Measurements from ENCODE around the gene MYO9B. TPM values are rescaled to one million over a fixed set of nuclear protein-coding genes. Genes with fewer than 3 reads are reported as not detected.
"Not testable (repeated sequence)": the region's sequence is repeated elsewhere in the genome, so short reads cannot be mapped to it uniquely, and the experiment has no call there.

The MYO9B gene
- total RNA-seq, 1 donor from 2014 or later, result 205 TPM

- Histone ChIP-seq H3K36me3 (no peaks in the 10 kb centered on the region), H3K4me3 (no peak overlapping the region), H3K9me3 (no peaks in the 10 kb centered on the region), H3K4me1 (peaks cover 55% of the 10 kb centered on the region), H3K27ac (peak overlapping the region; percentile 92), H3K27me3 (ENCODE audit: low read depth) (no peaks in the 10 kb centered on the region)
- no peak for ATAC-seq
- intact Hi-C loops (cut with DNase I), result no loop called here
- TF ChIP-seq, protein P1, sequence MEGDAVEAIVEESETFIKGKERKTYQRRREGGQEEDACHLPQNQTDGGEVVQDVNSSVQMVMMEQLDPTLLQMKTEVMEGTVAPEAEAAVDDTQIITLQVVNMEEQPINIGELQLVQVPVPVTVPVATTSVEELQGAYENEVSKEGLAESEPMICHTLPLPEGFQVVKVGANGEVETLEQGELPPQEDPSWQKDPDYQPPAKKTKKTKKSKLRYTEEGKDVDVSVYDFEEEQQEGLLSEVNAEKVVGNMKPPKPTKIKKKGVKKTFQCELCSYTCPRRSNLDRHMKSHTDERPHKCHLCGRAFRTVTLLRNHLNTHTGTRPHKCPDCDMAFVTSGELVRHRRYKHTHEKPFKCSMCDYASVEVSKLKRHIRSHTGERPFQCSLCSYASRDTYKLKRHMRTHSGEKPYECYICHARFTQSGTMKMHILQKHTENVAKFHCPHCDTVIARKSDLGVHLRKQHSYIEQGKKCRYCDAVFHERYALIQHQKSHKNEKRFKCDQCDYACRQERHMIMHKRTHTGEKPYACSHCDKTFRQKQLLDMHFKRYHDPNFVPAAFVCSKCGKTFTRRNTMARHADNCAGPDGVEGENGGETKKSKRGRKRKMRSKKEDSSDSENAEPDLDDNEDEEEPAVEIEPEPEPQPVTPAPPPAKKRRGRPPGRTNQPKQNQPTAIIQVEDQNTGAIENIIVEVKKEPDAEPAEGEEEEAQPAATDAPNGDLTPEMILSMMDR (IDR thresholded peaks at IDR 0.05), result no peak
- no peak for DNase-seq
Measured at GRCh38 chr19:17136617-17137016, 61.0 kb downstream of the MYO9B start.

DNA sequence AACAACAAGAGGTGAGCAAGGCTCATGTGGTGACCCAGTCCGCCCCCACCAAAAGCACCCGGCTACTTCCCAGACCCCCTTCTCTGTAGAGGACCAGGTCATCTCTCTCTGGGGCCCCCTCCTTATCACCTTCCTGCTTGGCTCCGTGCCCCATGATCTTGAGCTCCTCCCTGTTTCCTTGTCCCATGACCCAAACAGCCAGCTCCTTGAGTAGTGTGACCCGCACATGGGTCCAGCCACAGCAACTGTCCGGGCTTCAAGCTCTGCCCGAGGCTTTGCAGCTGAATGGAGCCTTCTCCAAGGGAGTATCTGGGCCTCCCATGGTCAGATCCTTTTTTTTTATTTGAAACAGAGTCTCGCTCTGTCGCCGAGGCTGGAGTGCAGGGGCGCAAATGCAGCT is 61.8 kb downstream of the MYO9B start:
- TF ChIP-seq, protein P1 (IDR thresholded peaks at IDR 0.05), result no peak
- Histone ChIP-seq H3K27ac (peak overlapping the region; percentile 92), H3K36me3 (peaks cover 3% of the 10 kb centered on the region), H3K4me3 (no peak overlapping the region), H3K4me1 (peaks cover 55% of the 10 kb centered on the region), H3K9me3 (no peaks in the 10 kb centered on the region), H3K27me3 (ENCODE audit: low read depth) (no peaks in the 10 kb centered on the region)
- ATAC-seq (peak in 1 of 2 donors; percentile 7), DNase-seq (peak; percentile 72)
- intact Hi-C loops (cut with DNase I), result no loop called here

- ATAC-seq (peak; percentile 19 to 53), DNase-seq (peak; percentile 66)
- H3K4me3 ChIP-seq; H3K36me3 ChIP-seq; H3K27me3 ChIP-seq (ENCODE audit: low read depth); intact Hi-C loops (cut with DNase I); H3K9me3 ChIP-seq: not testable (repeated sequence)
- Histone ChIP-seq H3K27ac (peak overlapping the region; percentile 66), H3K4me1 (peaks cover 55% of the 10 kb centered on the region)
Measured at GRCh38 chr19:17138052-17138846, 62.7 kb downstream of the MYO9B start.

GRCh38 chr19:17138937-17139598 is 63.5 kb downstream of the MYO9B start:
- Histone ChIP-seq H3K4me1 (peaks cover 55% of the 10 kb centered on the region), H3K36me3 (peaks cover 4% of the 10 kb centered on the region), H3K27me3 (ENCODE audit: low read depth) (no peaks in the 10 kb centered on the region), H3K9me3 (no peaks in the 10 kb centered on the region), H3K27ac (peak overlapping the region; percentile 66), H3K4me3 (no peak overlapping the region)
- TF ChIP-seq, protein P1 (IDR thresholded peaks at IDR 0.05), result no peak
- DNase-seq, result peak; percentile 80
- peak; percentile 81 to 86 for ATAC-seq
- intact Hi-C loops (cut with DNase I), result no loop called here

- ATAC-seq; H3K4me3 ChIP-seq; H3K9me3 ChIP-seq; DNase-seq; H3K27ac ChIP-seq; H3K27me3 ChIP-seq (ENCODE audit: low read depth): not testable (repeated sequence)
- intact Hi-C loops (cut with DNase I), result loop anchor here (10.0 kb wide), 1 partner anchor 80 kb away; no protein-coding TSS in a partner anchor
- Histone ChIP-seq H3K4me1 (peaks cover 10% of the 10 kb centered on the region), H3K36me3 (peaks cover 40% of the 10 kb centered on the region)
Measured at GRCh38 chr19:17144771-17145170, 69.2 kb downstream of the MYO9B start.

DNA sequence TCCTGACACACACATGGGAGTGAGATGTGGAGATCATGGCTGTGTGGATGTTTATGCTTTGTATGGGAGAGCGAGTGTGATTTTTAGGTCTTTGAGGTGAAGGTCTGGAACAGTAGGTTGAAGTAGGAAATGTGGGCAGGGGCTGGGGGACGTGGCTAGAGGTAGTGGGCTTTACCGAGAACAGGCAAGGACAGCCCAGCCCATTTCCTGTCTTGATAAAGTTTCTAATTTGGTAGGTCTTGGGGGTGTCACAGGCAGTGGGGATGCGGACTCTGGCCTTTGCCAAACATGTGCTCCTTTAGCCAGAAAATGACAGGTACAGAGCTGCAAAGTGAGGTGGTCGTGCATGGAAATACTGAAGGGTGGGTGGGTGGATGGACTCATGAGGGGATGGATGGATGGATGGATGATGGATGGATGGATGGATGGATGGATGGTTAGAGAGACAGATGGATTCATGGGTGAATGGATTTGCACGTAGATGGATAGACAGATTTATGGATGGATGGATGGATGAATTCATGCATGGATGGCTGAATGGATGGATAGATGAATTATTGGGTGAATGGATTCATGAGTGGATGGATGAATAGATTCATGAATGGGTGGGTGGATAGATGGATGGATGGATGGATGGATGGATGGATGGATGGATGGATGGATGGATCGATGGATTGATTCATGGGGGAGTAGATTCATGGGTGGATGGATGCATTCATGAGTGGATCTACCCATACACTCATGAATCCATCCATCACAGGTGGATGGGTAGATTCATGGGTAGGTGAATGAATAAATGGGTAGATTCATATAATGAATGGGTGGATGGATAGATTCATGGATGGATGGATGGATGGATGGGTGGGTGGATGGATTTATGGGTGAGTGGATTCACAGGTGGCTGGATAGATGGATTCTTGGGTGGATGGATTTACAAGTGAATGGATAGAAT is 70.2 kb downstream of the MYO9B start:
- TF ChIP-seq, protein P1 (IDR thresholded peaks at IDR 0.05), result no peak
- Histone ChIP-seq H3K27ac (no peak overlapping the region), H3K4me1 (peaks cover 5% of the 10 kb centered on the region), H3K9me3 (no peaks in the 10 kb centered on the region), H3K36me3 (peaks cover 51% of the 10 kb centered on the region), H3K4me3 (no peak overlapping the region), H3K27me3 (ENCODE audit: low read depth) (no peaks in the 10 kb centered on the region)
- no peak for ATAC-seq
- intact Hi-C loops (cut with DNase I), result loop anchor here (10.0 kb wide), 1 partner anchor 81 kb away; no protein-coding TSS in a partner anchor
- DNase-seq, result no peak

Measured in lower lobe of right lung (tissue), 2 donors.